Osteoblast (primary cell): ENCODE results near the gene RAD51B. TPM values are rescaled to one million over a fixed set of nuclear protein-coding genes. Genes with fewer than 3 reads are reported as not detected.

ENCODE experiments used
- DNase-seq: peaks from one replicate; pipeline ENCODE4 v3.0.0; 2011; ENCODE audit warnings: low spot score, mixed read lengths; ENCODE audit not compliant: insufficient read length; ENCODE audit errors: missing footprints
- H2AFZ ChIP-seq: 2 replicates; pipeline ENCODE4 v1.6.0; 2011; ENCODE audit warnings: mild to moderate bottlenecking, low read length
- H3K27ac ChIP-seq: 2 replicates; pipeline ENCODE4 v1.5.1; 2011; ENCODE audit warnings: mild to moderate bottlenecking, low read depth, low read length, moderate library complexity
- H3K27me3 ChIP-seq: 2 replicates; pipeline ENCODE4 v1.6.0; 2012; ENCODE audit warnings: mild to moderate bottlenecking, control low read depth, inconsistent platforms, low read length, moderate library complexity; ENCODE audit not compliant: insufficient read depth
- H3K36me3 ChIP-seq: 2 replicates; pipeline ENCODE4 v1.5.1; 2011; ENCODE audit warnings: mild to moderate bottlenecking, low read length, control low read depth, moderate library complexity; ENCODE audit not compliant: insufficient read depth
- H3K4me1 ChIP-seq: 2 replicates; pipeline ENCODE4 v1.5.1; 2011; ENCODE audit warnings: mild to moderate bottlenecking, low read length, control low read depth, moderate library complexity; ENCODE audit not compliant: insufficient read depth
- H3K4me2 ChIP-seq: 2 replicates; pipeline ENCODE4 v1.6.0; 2011; ENCODE audit warnings: mild to moderate bottlenecking, low read length; ENCODE audit not compliant: insufficient read depth
- H3K4me3 ChIP-seq: fragments of 200-600 bp; sonication (generic); 3 replicates; pipeline ENCODE4 v1.5.1; 2012; ENCODE audit warnings: mild to moderate bottlenecking, low read length, inconsistent platforms; ENCODE audit not compliant: insufficient read depth
- H3K79me2 ChIP-seq: 2 replicates; pipeline ENCODE4 v1.6.0; 2012; ENCODE audit warnings: mild to moderate bottlenecking, low read length, control low read depth, inconsistent platforms; ENCODE audit not compliant: insufficient read depth
- H3K9me3 ChIP-seq: 2 replicates; pipeline ENCODE4 v1.5.1; 2011; ENCODE audit warnings: low read depth, low read length, control low read depth
- H4K20me1 ChIP-seq: 2 replicates; pipeline ENCODE4 v1.6.0; 2012; ENCODE audit warnings: mild to moderate bottlenecking, low read length, control low read depth; ENCODE audit not compliant: insufficient read depth
- CTCF ChIP-seq: IDR thresholded peaks from 2 replicates; pipeline ENCODE4 v1.5.1; 2011; ENCODE audit warnings: mild to moderate bottlenecking, low read depth, low read length, moderate library complexity; ENCODE audit errors: extremely low read depth
- total RNA-seq: library from RNA; depleted of rRNA; stranded (reverse); fragments of >200 nt; gene quantifications from 2 replicates; pipeline ENCODE4 v1.2.3, GENCODE V29; 2012

The RAD51B gene
- total RNA-seq, 1 donor = 13.8 TPM

- peaks cover 42% of the 10 kb centered on the region for H3K4me1 ChIP-seq
- no peak overlapping the region for H2AFZ ChIP-seq
- no peak for TF ChIP-seq CTCF
- no peaks in the 10 kb centered on the region for H3K9me3 ChIP-seq
- H3K4me2 ChIP-seq = no peak overlapping the region
- no peak overlapping the region for H3K4me3 ChIP-seq
- DNase-seq = no peak
- H4K20me1 ChIP-seq = no peaks in the 10 kb centered on the region
- H3K36me3 ChIP-seq = no peaks in the 10 kb centered on the region
- H3K27me3 ChIP-seq = no peaks in the 10 kb centered on the region
- H3K79me2 ChIP-seq = no peaks in the 10 kb centered on the region
- no peak overlapping the region for H3K27ac ChIP-seq
Observed at GRCh38 chr14:68469208-68469713, 649.7 kb downstream of the RAD51B start.

GRCh38 chr14:68470361-68470760, 650.8 kb downstream of the RAD51B start:
- no peaks in the 10 kb centered on the region for H3K27me3 ChIP-seq
- no peaks in the 10 kb centered on the region for H3K36me3 ChIP-seq
- no peak overlapping the region for H3K4me3 ChIP-seq
- no peaks in the 10 kb centered on the region for H3K9me3 ChIP-seq
- H3K4me1 ChIP-seq = peaks cover 31% of the 10 kb centered on the region
- no peak overlapping the region for H3K27ac ChIP-seq
- no peak for DNase-seq
- no peaks in the 10 kb centered on the region for H4K20me1 ChIP-seq
- TF ChIP-seq CTCF = no peak
- H3K4me2 ChIP-seq = no peak overlapping the region
- no peaks in the 10 kb centered on the region for H3K79me2 ChIP-seq
- no peak overlapping the region for H2AFZ ChIP-seq

- Histone ChIP-seq H3K4me2 (no peak overlapping the region), H3K4me1 (peaks cover 27% of the 10 kb centered on the region), H3K36me3 (no peaks in the 10 kb centered on the region), H3K9me3 (no peaks in the 10 kb centered on the region), H3K4me3 (no peak overlapping the region), H3K27me3 (no peaks in the 10 kb centered on the region), H4K20me1 (no peaks in the 10 kb centered on the region), H3K27ac (no peak overlapping the region), H2AFZ (no peak overlapping the region), H3K79me2 (no peaks in the 10 kb centered on the region)
- DNase-seq = no peak
- no peak for TF ChIP-seq CTCF
Observed at GRCh38 chr14:68471029-68471963, 651.7 kb downstream of the RAD51B start.

GRCh38 chr14:68471964-68472508, 652.5 kb downstream of the RAD51B start:
- no peak overlapping the region for H3K27ac ChIP-seq
- H3K4me3 ChIP-seq = no peak overlapping the region
- no peak for DNase-seq
- H3K79me2 ChIP-seq = no peaks in the 10 kb centered on the region
- no peaks in the 10 kb centered on the region for H4K20me1 ChIP-seq
- no peak overlapping the region for H3K4me2 ChIP-seq
- no peaks in the 10 kb centered on the region for H3K36me3 ChIP-seq
- H2AFZ ChIP-seq = no peak overlapping the region
- H3K4me1 ChIP-seq = peaks cover 29% of the 10 kb centered on the region
- H3K9me3 ChIP-seq = no peaks in the 10 kb centered on the region
- TF ChIP-seq CTCF = no peak
- no peaks in the 10 kb centered on the region for H3K27me3 ChIP-seq
